ENCODE measurements around the gene NR3C1. TPM values are rescaled to one million over a fixed set of nuclear protein-coding genes. Genes with fewer than 3 reads are reported as not detected.

Gene NR3C1
- 149 and 178 TPM in 2 replicates for total RNA-seq

GRCh38 chr5:143403593-143404415 lies at the start of gene NR3C1:
Gene NR3C1 (minus strand): TSS chr5:143403686. CDS start chr5:143400839, 2,847 bp downstream.

Small RNA genes within 50 kb of the gene (small RNA-seq; reads per million reads assigned to genes)
- not detected for gene AC091925.2

Measured in hair follicle dermal papilla cell (primary cell).